Spinal cord (tissue), 10 donors: ENCODE measurements around the gene FMNL1. TPM values are rescaled to one million over a fixed set of nuclear protein-coding genes. Genes with fewer than 3 reads are reported as not detected.

Experiments
- DNase-seq, 6 donors: peaks; one replicate each; pipeline versions ENCODE4 v3.0.0 to v3.0.0-alpha.2; 2013 to 2015; ENCODE audit warnings: low spot score in 6 of 6, low read depth in 4 of 6
- H3K27ac ChIP-seq: one replicate; pipeline ENCODE4 v1.5.1; 2013; ENCODE audit warnings: low read depth, low read length, control low read depth
- H3K27me3 ChIP-seq: one replicate; pipeline ENCODE4 v1.6.1; 2013; ENCODE audit warnings: low read length; ENCODE audit not compliant: control insufficient read depth, insufficient read depth
- H3K36me3 ChIP-seq: one replicate; pipeline ENCODE4 v1.6.1; 2013; ENCODE audit warnings: low read length; ENCODE audit not compliant: control insufficient read depth, insufficient read depth
- H3K4me1 ChIP-seq: one replicate; pipeline ENCODE4 v1.6.1; 2013; ENCODE audit warnings: low read length; ENCODE audit not compliant: control insufficient read depth, insufficient read depth
- H3K4me3 ChIP-seq: one replicate; pipeline ENCODE4 v1.5.1; 2013; ENCODE audit warnings: low read depth, low read length, control low read depth
- H3K9me3 ChIP-seq: one replicate; pipeline ENCODE4 v1.6.1; 2013; ENCODE audit warnings: low read length; ENCODE audit not compliant: control insufficient read depth, insufficient read depth
- WGBS: methylation state at CpG from one replicate; pipeline ENCODE4 v1.1.5; 2013; ENCODE audit warnings: missing lambda C conversion rate; ENCODE audit not compliant: insufficient coverage; 5-methylcytosine and 5-hydroxymethylcytosine counted together
- polyA plus RNA-seq, 2 donors: library from polyadenylated mRNA; unstranded; fragments of 120-200 nt; gene quantifications; one replicate each; pipeline ENCODE4 v1.2.1, GENCODE V29; 2013; ENCODE audit not compliant: insufficient read length in 2 of 2
- total RNA-seq, 2 donors: library from RNA; depleted of rRNA in 1 of 2; stranded (reverse); fragments of 120-200 nt in 1 of 2; fragments of >200 nt in 1 of 2; gene quantifications; one replicate each; pipeline versions ENCODE4 v1.2.3 to v1.2.4, GENCODE V29; 2013 to 2014
- donor health status: healthy.

FMNL1 gene
- total and polyA plus RNA-seq, 4 donors: 3.5 to 22.0 (median 19.6) TPM

DNA sequence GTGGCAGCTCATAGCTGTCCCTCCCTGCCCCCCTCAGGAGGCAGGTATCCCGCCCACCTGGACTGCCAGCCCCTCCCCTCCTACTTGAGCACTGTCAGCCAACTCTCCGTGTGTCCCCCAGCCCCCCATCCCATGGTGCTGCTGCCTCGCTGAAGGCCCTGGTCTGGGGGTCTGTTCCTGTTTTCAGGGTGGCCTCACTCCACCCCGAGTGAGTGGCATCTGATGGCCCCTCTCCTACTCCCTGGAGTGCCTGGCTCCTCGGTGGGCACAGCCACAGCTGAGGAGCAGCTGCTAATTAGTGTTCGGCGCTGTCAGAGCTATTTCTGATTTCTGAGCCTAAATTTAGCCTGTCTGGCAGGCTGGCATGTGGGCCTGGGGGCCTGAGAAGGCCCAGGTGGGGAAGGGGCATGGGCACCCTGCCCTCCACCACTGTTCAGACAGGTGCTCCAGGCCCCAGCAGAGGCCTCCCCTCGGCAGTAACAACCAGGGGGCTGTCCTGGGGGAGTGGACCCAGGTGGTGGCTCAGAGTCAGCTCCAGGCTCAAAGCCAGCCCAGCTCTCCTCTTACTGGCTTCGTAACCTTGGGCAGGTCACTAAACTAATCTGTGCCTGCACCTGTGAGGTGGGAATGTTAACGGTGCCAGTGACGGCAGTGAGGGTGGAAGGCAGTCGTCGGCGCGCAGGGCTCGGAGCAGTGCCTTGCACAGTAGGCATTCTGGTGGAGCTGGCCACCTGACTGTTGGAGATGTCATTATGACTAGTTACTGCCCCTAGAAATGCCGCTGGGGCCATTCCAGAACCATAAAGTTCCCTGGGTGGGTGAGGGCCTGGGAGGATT lies 6.5 kb downstream of the FMNL1 start:
- peaks cover 7% of the 10 kb centered on the region for H3K27me3 ChIP-seq
- H3K9me3 ChIP-seq: no peaks in the 10 kb centered on the region
- H3K4me1 ChIP-seq: peaks cover 37% of the 10 kb centered on the region
- 40% methylated on average over 17 of the region's 17 CpGs for whole genome bisulfite sequencing
- H3K4me3 ChIP-seq: no peak overlapping the region
- H3K36me3 ChIP-seq: peaks cover 7% of the 10 kb centered on the region
- no peak overlapping the region for H3K27ac ChIP-seq
- no peak for DNase-seq

DNA sequence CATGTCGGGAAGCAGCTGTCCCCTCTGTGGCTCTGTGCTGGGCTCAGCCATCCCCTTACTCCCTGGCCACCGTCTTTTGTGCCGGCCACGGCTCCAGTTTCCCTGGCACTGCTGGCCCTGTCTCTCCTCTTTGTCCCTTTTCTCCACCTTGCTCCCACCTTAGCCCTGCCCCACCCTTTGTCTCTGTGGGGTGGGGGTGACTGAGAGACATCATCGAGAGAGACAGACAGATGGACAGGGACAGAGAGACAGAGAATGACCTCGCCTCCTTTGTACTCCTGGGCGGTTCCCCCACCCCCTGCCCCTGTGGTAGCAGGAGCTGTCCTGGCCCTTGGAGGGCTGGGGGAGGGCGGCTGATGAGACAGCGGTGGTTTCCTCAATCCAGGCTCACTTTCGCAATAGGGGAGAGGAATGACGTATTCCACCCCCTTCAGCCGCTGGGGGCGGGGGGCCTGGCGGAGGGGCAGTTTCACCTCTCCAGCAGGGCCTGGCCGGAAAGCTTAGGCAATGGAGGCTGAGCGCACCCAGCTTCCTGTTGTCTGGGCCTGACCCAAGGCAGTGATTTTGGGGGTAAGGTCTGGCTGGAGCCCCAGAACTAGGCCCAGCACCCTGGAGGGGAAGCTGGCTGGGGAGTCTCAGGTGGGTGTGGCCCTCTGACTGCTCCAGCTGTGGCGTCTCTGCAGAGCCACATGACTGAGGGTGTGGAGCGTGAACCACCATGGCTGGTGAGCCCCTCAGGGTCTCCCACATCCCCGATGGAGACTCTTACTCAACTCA lies 7.3 kb downstream of the FMNL1 start:
- Histone ChIP-seq H3K4me1 (peaks cover 33% of the 10 kb centered on the region), H3K36me3 (peaks cover 14% of the 10 kb centered on the region), H3K27me3 (peaks cover 2% of the 10 kb centered on the region), H3K9me3 (no peaks in the 10 kb centered on the region), H3K4me3 (no peak overlapping the region), H3K27ac (no peak overlapping the region)
- DNase-seq: no peak
- 47% methylated on average over 14 of the region's 19 CpGs for WGBS

DNA sequence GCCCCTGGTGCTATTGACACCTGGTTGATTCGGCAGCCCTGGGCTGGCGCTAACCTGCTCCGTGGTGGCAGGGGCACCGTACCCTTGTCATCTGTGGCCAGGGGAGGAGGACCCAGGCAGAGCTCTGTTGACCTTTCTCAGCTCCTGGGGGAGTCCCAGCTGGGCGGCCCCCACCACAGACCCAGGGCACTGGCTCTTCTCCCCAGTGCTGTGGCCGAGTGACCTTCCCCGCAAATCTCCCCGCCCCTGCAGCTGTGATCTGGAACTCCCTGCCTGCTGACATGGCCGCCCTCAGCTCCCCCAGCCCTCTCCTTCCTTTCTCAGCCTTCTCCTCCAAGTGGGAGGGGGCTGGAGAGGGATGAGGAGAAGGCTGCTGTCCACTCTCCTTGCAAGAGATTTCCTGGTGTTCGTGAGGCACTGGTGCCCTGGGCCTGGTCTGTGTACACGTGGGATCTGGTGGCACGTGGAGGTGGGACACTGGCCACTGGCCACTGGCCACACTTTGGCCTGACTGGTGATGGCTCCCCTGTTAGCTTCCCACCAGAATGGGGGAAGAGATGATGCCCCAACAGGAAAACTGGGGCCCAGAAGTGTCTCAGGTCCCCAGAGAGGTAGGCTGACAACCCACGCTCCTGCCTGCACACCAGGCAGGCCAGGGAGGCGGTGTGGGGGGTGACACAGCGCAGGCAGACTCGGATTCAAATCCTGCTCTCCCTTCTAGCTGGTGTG lies 8.2 kb downstream of the FMNL1 start:
- no peak overlapping the region for H3K27ac ChIP-seq
- peaks cover 32% of the 10 kb centered on the region for H3K4me1 ChIP-seq
- no peak for DNase-seq

DNA sequence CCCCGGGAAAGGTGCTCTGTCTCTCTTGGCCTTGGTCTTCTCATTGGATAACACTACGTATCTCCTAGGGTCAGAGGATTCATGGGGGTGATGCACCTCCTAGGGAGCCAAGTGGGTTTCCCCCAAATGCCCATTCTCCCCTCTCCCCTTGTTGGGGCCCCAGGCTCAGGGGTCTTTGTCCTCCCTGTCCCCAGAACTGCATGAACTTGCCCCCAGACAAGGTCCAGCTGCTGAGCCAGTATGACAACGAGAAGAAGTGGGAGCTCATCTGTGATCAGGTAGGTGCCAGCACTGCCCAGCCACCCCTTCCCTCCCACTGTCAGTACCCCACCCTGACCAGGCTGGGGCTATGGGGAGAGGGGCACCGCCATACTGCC lies 8.7 kb downstream of the FMNL1 start:
- H3K9me3 ChIP-seq: no peaks in the 10 kb centered on the region
- DNase-seq: no peak
- H3K4me1 ChIP-seq: peaks cover 27% of the 10 kb centered on the region
- no peaks in the 10 kb centered on the region for H3K27me3 ChIP-seq
- WGBS: 93% methylated on average over 2 of the region's 4 CpGs
- H3K36me3 ChIP-seq: peaks cover 16% of the 10 kb centered on the region
- H3K27ac ChIP-seq: no peak overlapping the region
- no peak overlapping the region for H3K4me3 ChIP-seq

More for the DNA sequence above, 8.2 kb downstream of the FMNL1 start:
- Histone ChIP-seq H3K4me3 (no peak overlapping the region), H3K9me3 (no peaks in the 10 kb centered on the region), H3K36me3 (peaks cover 16% of the 10 kb centered on the region), H3K27me3 (no peaks in the 10 kb centered on the region)
- 78% methylated on average over 13 of the region's 16 CpGs for WGBS

GRCh38 chr17:45230787-45231480 lies 9.2 kb downstream of the FMNL1 start:
- peak in 1 of 6 donors; percentile 69 for DNase-seq
- WGBS: 16% methylated on average over 5 of the region's 12 CpGs
- Histone ChIP-seq H3K27ac (no peak overlapping the region), H3K4me1 (peaks cover 29% of the 10 kb centered on the region), H3K4me3 (no peak overlapping the region), H3K9me3 (no peaks in the 10 kb centered on the region), H3K27me3 (no peaks in the 10 kb centered on the region), H3K36me3 (peaks cover 17% of the 10 kb centered on the region)

DNA sequence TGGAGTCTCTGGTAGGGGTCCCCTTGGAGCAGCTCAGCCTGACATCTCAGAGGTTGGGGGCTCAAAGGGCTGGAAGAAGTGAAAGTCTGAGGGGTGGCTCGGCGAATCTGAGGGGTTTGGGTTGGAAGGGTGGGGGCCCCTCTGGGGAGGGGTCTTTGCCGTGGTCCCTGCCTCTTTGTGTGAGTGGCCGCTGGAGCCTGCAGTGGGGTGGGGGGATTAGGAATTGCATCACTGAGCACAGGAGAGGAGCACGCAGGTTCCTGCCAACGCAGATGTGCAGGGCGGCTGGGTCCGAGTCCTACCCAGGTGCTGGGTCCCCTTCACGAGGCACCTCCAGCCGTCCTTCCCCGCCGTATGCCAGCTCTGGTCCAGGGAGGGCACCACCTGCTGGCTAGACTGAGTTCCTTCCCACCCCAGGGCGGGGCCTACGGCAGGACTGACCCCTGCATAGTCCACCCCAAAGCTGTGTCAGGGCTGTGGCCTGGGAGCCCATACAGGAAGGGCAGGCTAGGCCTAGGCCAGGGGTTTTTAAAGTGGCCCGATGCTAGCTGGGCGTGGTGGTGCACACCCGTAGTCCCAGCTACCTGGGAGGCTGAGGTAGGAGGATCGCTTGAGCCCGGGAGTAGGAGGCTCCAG lies 9.9 kb downstream of the FMNL1 start:
- H3K4me3 ChIP-seq: no peak overlapping the region
- WGBS: 68% methylated on average over 19 of the region's 19 CpGs
- H3K27ac ChIP-seq: no peak overlapping the region
- H3K9me3 ChIP-seq: no peaks in the 10 kb centered on the region
- H3K27me3 ChIP-seq: no peaks in the 10 kb centered on the region
- no peak for DNase-seq
- peaks cover 34% of the 10 kb centered on the region for H3K4me1 ChIP-seq
- peaks cover 22% of the 10 kb centered on the region for H3K36me3 ChIP-seq

GRCh38 chr17:45232514-45233422 lies 11.1 kb downstream of the FMNL1 start:
- no peak for DNase-seq
- Histone ChIP-seq H3K9me3 (no peaks in the 10 kb centered on the region), H3K4me3 (no peak overlapping the region), H3K36me3 (peaks cover 22% of the 10 kb centered on the region), H3K27me3 (no peaks in the 10 kb centered on the region), H3K27ac (no peak overlapping the region), H3K4me1 (peaks cover 33% of the 10 kb centered on the region)
- 79% methylated on average over 8 of the region's 9 CpGs for WGBS

DNA sequence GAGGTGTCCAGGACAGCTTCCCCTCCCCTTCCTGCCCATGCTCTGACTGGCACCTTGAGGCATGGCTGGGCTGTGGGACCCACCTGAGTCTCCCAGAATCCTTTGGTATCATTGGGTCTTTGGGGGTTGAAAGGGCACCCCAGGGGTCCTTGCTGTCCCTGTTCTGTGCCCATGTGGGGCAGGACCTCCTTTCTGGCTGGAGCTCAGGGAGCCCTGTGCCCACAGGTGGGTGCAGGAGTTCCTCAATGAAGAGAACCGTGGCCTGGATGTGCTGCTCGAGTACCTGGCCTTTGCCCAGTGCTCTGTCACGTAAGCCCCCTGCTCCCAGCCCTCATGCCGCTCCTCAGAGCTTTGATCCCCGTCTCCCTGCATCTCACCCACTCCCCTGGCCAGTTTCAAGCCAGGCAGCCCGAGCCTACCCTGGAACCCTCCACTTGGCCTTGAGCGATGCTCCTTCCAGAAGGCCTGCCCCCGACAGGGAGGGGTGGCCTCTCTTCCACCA lies 11.8 kb downstream of the FMNL1 start:
- Histone ChIP-seq H3K9me3 (no peaks in the 10 kb centered on the region), H3K27me3 (no peaks in the 10 kb centered on the region), H3K4me3 (no peak overlapping the region), H3K36me3 (peaks cover 19% of the 10 kb centered on the region), H3K27ac (no peak overlapping the region), H3K4me1 (peaks cover 26% of the 10 kb centered on the region)
- DNase-seq: no peak
- 82% methylated on average over 8 of the region's 8 CpGs for WGBS
